HepG2 (cell line): ENCODE measurements around the gene KRCC1. TPM values are rescaled to one million over a fixed set of nuclear protein-coding genes. Genes with fewer than 3 reads are reported as not detected.

ENCODE experiments used
- ATAC-seq: fragments of 200-7000 bp; cut with Tn5 transposase; 3 replicates; pipeline ENCODE4 v1.9.1; 2020; ENCODE audit warnings: mild to moderate bottlenecking, moderate library complexity
- BruUV-seq: library from RNA; stranded (reverse); fragments of 400-500 nt; replicated peaks from 2 replicates; lab custom pipeline; 2021; lab: Mats Ljungman, UMichigan
- CTCF ChIA-PET: fragments of 300-600 bp; formaldehyde crosslinking; extraction: SDS; loops from one replicate; lab custom pipeline; 2021; ENCODE audit warnings: low total read pairs, inconsistent platforms, low intra/inter-chr PET ratio; lab: Yijun Ruan, JAX
- POLR2A ChIA-PET: fragments of 350-600 bp; sonication (Branson Sonifier 250); formaldehyde crosslinking; loops from one replicate; lab custom pipeline; 2020; ENCODE audit warnings: antibody characterized with exemption, inconsistent platforms; lab: Yijun Ruan, JAX
- DNase-seq: peaks from one replicate; pipeline ENCODE4 v3.0.0-alpha.2; 2015; ENCODE audit warnings: low spot score
- FAIRE-seq: peaks from 3 replicates; lab custom pipeline; 2011; peaks lifted over from hg19 to GRCh38; lab: Jason Lieb, UNC
- H2AFZ ChIP-seq: one replicate; pipeline ENCODE4 v1.6.1; 2011; ENCODE audit warnings: low read length, inconsistent platforms
- H3K27ac ChIP-seq: fragments of 300-600 bp; 3 replicates; pipeline ENCODE4 v1.8.0; 2011; ENCODE audit warnings: mixed run types, mild to moderate bottlenecking, mixed read lengths, low read length, inconsistent platforms; ENCODE audit not compliant: insufficient read depth; ENCODE audit errors: extremely low read length
- H3K27me3 ChIP-seq, 2 experiments: fragments of 200-600 bp in 1 of 2; 2 replicates in 1 of 2; 3 replicates in 1 of 2; pipeline versions ENCODE4 v1.6.0 to v1.8.0; 2011; ENCODE audit warnings: low read length in 2 of 2, mild to moderate bottlenecking in 2 of 2, moderate library complexity in 2 of 2, inconsistent platforms in 1 of 2; ENCODE audit not compliant: insufficient read depth in 2 of 2, control insufficient read depth in 1 of 2
- H3K36me3 ChIP-seq, 2 experiments: fragments of 200-600 bp in 1 of 2; replicated peaks in 1 of 2; 2 replicates in 1 of 2; 3 replicates in 1 of 2; pipeline versions ENCODE4 v1.5.1 to v1.8.0; 2011; ENCODE audit warnings: low read length in 2 of 2, inconsistent platforms in 1 of 2; ENCODE audit not compliant: insufficient read depth in 2 of 2, control insufficient read depth in 1 of 2
- H3K4me1 ChIP-seq: 2 replicates; pipeline ENCODE4 v1.5.1; 2012; ENCODE audit warnings: low read length, inconsistent platforms; ENCODE audit not compliant: insufficient read depth
- H3K4me2 ChIP-seq: 2 replicates; pipeline ENCODE4 v1.6.0; 2011; ENCODE audit warnings: low read depth, low read length, inconsistent platforms
- H3K4me3 ChIP-seq, 3 experiments: fragments of 200-600 bp in 1 of 3; sonication (generic), shearing (Covaris generic) in 1 of 3; replicated peaks in 1 of 3; 2 replicates each; pipeline ENCODE4 v1.5.1; 2011 to 2016; ENCODE audit warnings: low read length in 3 of 3, inconsistent platforms in 2 of 3, low read depth in 2 of 3, mild to moderate bottlenecking in 2 of 3, control low read depth in 1 of 3, mixed read lengths in 1 of 3; ENCODE audit not compliant: insufficient read depth in 1 of 3
- H3K79me2 ChIP-seq: one replicate; pipeline ENCODE4 v1.6.1; 2011; ENCODE audit warnings: low read length, inconsistent platforms; ENCODE audit not compliant: insufficient read depth
- H3K9ac ChIP-seq: 2 replicates; pipeline ENCODE4 v1.6.0; 2011; ENCODE audit warnings: mild to moderate bottlenecking, low read depth, low read length, inconsistent platforms; ENCODE audit not compliant: insufficient read depth
- H3K9me3 ChIP-seq: 2 replicates; pipeline ENCODE4 v1.5.1; 2012; ENCODE audit warnings: mild to moderate bottlenecking, low read length
- H4K20me1 ChIP-seq: 2 replicates; pipeline ENCODE4 v1.6.0; 2011; ENCODE audit warnings: inconsistent platforms, mild to moderate bottlenecking, low read length, moderate library complexity; ENCODE audit not compliant: insufficient read depth
- ATF5 ChIP-seq: sonication (generic); formaldehyde crosslinking; IDR thresholded peaks from 2 replicates; pipeline ENCODE4 v1.4.0; 2020; ENCODE audit warnings: mild to moderate bottlenecking, low read depth, missing genetic modification reagents
- BORCS8-MEF2B ChIP-seq: sonication (generic); formaldehyde crosslinking; IDR thresholded peaks from 2 replicates; pipeline ENCODE4 v1.8.0; 2022; ENCODE audit warnings: mild to moderate bottlenecking, missing genetic modification reagents
- ERF ChIP-seq: IDR thresholded peaks from 2 replicates; pipeline ENCODE4 v1.6.1; 2018; ENCODE audit warnings: missing biosample characterization, missing genetic modification reagents
- FOXA3 ChIP-seq: IDR thresholded peaks from 2 replicates; pipeline ENCODE4 v1.6.1; 2016; ENCODE audit warnings: missing genetic modification reagents, missing compliant biosample characterization
- KLF16 ChIP-seq, 2 experiments: sonication (generic) in 1 of 2; formaldehyde crosslinking in 1 of 2; IDR thresholded peaks; 2 replicates each; pipeline versions ENCODE4 v1.6.1 to v1.8.0; 2016 to 2023; ENCODE audit warnings: missing genetic modification reagents in 2 of 2, missing compliant biosample characterization in 1 of 2
- STAG1 ChIP-seq: sonication (generic); formaldehyde crosslinking; IDR thresholded peaks from 2 replicates; pipeline ENCODE4 v1.4.0; 2020; ENCODE audit warnings: missing genetic modification reagents
- STAT6 ChIP-seq: sonication (generic); formaldehyde crosslinking; IDR thresholded peaks from 2 replicates; pipeline ENCODE4 v1.4.0; 2020; ENCODE audit warnings: missing genetic modification reagents, mild to moderate bottlenecking, borderline replicate concordance
- ZNF530 ChIP-seq: sonication (generic); formaldehyde crosslinking; IDR thresholded peaks from 2 replicates; pipeline ENCODE4 v1.5.0; 2020; ENCODE audit warnings: low read depth, mild to moderate bottlenecking, missing genetic modification reagents
- WGBS: methylation state at CpG from one replicate; pipeline ENCODE4 v1.1.6; 2017; ENCODE audit warnings: low lambda C conversion rate; 5-methylcytosine and 5-hydroxymethylcytosine counted together
- in situ Hi-C: cut with HindIII; loops from 2 replicates; pipeline ENCODE4 v1.10.0; 2017; ENCODE audit warnings: low pct_unique_long_range_greater_than_20kb; ENCODE audit not compliant: extremely low pct_ligation_motif_present
- intact Hi-C: fragments of 100-400 bp; cut with micrococcal nuclease; formaldehyde crosslinking; loops from one replicate; pipeline ENCODE4 v1.10.0; 2022; ENCODE audit not compliant: unreplicated experiment
- polyA plus RNA-seq, 8 experiments: library from polyadenylated mRNA; depleted of rRNA in 3 of 8; stranded (reverse) in 7 of 8; unstranded in 1 of 8; fragments of >200 nt; fragmentation: Illumina TruSeq in 4 of 8; extraction: Trizol in 4 of 8; gene quantifications; 2 replicates each; pipeline versions ENCODE4 v1.2.1 to v1.2.3, GENCODE V29; 2011 to 2016; ENCODE audit warnings: low read depth in 4 of 8, missing spikeins in 1 of 8, mixed read lengths in 1 of 8; ENCODE audit not compliant: insufficient read depth in 1 of 8
- total RNA-seq, 5 experiments: library from RNA; depleted of rRNA; stranded (reverse); fragments of >200 nt; fragmentation: Illumina TruSeq; extraction: Trizol; gene quantifications; 2 replicates each; pipeline ENCODE4 v1.2.3, GENCODE V29; 2016; ENCODE audit warnings: low read depth in 1 of 5

The KRCC1 gene
- total and polyA plus RNA-seq, 2 of the 13 experiments (the other 11 are each of a cell fraction or from before 2014, with no cell fraction given), result 6.5 to 7.7 TPM

GRCh38 chr2:88058191-88058590 is 2.6 kb upstream of the KRCC1 start:
- intact Hi-C loops (loop anchor here (5.0 kb wide), 1 partner anchor 249 kb away; no protein-coding TSS in a partner anchor), in situ Hi-C loops (loop anchor here (25.0 kb wide), 1 partner anchor 404 kb away; the partner anchor contains the start of gene FOXI3)
- Histone ChIP-seq H3K27ac (no peak overlapping the region), H3K4me1 (peaks cover 78% of the 10 kb centered on the region), H3K9ac (no peak overlapping the region), H3K79me2 (peaks cover 22% of the 10 kb centered on the region), H4K20me1 (no peaks in the 10 kb centered on the region), H3K36me3 (0 out of 5 replicates have a peak, but pooled peaks cover 0 to 1% of the 10 kb centered on the region in 2 experiments), H3K4me2 (no peak overlapping the region), H2AFZ (no peak overlapping the region), H3K9me3 (no peaks in the 10 kb centered on the region), H3K27me3 (peaks cover 0 to 3% of the 10 kb centered on the region in 2 experiments; a peak in 1 of 5 replicates), H3K4me3 (no peak overlapping the region)
- WGBS, result 93% methylated on average over 5 of the region's 5 CpGs
- FAIRE-seq, result no peak
- no peak for TF ChIP-seq ZNF530 (CRISPR knock-in tag)
- no peak for TF ChIP-seq FOXA3 (CRISPR knock-in tag)
- TF ChIP-seq KLF16 (CRISPR knock-in tag; IDR thresholded peaks at IDR 0.05), result no peak
- no peak for TF ChIP-seq STAG1 (CRISPR knock-in tag)
- TF ChIP-seq STAT6 (CRISPR knock-in tag), result no peak
- TF ChIP-seq ATF5, result no peak
- TF ChIP-seq BORCS8-MEF2B (CRISPR knock-in tag), result no peak
- no peak for TF ChIP-seq ERF (CRISPR knock-in tag)
- BruUV-seq, result no TSS peak
- no peak for ATAC-seq
- CTCF ChIA-PET, result no interaction called here
- POLR2A ChIA-PET, result no interaction called here
- no peak for DNase-seq
